ENCODE results near the gene ATG7. TPM values are rescaled to one million over a fixed set of nuclear protein-coding genes. Genes with fewer than 3 reads are reported as not detected.

Gene ATG7
- total RNA-seq, 1 donor from 2014 or later: 55.0 TPM

DNA sequence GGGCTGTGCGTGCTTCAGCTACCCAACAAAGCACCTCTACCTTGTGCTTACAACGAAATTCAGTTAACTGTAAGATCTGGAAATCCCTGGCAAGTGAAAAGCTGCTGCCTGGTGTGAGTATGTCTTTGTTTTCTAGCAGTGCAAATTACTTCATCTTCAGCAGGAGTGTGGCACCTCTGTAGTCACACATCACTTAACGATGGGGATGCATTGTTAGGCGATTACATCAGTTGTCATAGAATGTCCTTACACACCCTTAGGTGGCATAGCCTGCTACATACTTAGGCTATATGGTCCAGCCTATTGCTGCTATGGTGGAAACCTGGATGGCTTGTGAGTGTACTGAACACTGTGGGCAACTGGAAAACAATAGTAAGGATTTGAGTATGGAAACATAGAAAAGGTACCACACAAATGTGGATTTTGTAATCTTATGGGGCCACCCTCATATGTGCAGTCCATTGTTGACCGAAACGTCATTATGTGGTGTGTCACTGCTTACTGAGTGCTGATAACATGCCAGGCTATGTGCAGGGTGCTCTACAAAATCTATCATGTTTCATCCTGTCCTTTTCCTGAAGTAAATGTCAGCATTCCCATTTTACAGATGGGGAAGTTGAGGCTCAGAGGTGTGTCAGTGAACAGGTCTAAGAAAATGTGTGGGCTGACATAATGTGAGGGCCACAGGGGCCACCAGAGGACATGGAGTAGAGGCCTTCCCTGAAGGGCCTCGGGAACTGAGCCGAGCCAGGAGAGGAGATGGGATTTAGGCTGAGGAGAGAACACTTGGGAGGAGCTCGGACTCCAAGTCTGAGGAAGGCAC, 198.0 kb downstream of the ATG7 start:
- intact Hi-C loops (cut with DNase I): no loop called here
- DNase-seq (ENCODE audit: extremely low spot score in 2 of 2): no peak

DNA sequence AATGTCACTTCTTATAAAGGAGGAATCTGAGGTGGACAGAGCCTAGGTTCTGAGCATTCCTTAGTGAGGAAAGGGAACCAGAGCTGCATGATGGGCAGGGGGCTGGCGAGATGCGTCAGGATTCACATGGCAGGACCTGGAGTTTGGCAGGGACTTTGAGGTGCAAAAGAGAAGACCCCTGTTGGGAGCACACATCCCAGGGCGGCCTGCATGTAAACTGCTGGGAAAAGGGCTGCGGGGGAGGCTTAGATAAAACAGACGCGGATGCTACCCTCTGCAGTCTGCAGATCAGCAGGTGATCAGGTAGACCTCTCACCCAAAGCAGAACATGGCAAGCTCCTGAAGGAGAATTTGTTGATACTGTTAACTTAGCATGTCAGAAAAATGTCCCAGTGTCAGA, 203.1 kb downstream of the ATG7 start:
- Histone ChIP-seq H3K4me3 (no peak overlapping the region), H3K9me3 (no peaks in the 10 kb centered on the region), H3K27me3 (no peaks in the 10 kb centered on the region), H3K4me1 (peaks cover 45% of the 10 kb centered on the region), H3K36me3 (no peaks in the 10 kb centered on the region), H3K27ac (no peak overlapping the region)
- TF ChIP-seq, protein P1, sequence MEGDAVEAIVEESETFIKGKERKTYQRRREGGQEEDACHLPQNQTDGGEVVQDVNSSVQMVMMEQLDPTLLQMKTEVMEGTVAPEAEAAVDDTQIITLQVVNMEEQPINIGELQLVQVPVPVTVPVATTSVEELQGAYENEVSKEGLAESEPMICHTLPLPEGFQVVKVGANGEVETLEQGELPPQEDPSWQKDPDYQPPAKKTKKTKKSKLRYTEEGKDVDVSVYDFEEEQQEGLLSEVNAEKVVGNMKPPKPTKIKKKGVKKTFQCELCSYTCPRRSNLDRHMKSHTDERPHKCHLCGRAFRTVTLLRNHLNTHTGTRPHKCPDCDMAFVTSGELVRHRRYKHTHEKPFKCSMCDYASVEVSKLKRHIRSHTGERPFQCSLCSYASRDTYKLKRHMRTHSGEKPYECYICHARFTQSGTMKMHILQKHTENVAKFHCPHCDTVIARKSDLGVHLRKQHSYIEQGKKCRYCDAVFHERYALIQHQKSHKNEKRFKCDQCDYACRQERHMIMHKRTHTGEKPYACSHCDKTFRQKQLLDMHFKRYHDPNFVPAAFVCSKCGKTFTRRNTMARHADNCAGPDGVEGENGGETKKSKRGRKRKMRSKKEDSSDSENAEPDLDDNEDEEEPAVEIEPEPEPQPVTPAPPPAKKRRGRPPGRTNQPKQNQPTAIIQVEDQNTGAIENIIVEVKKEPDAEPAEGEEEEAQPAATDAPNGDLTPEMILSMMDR (IDR thresholded peaks at IDR 0.05): no peak
- TF ChIP-seq POLR2AphosphoS5 (IDR thresholded peaks at IDR 0.05; ENCODE audit: insufficient read depth in 1 of 2, low read depth in 1 of 2): no peak
- TF ChIP-seq POLR2A (IDR thresholded peaks at IDR 0.05): no peak
- intact Hi-C loops (cut with DNase I): no loop called here
- DNase-seq (ENCODE audit: extremely low spot score in 2 of 2): no peak

More for the DNA sequence above, 198.0 kb downstream of the ATG7 start:
- H3K4me3 ChIP-seq: no peak overlapping the region
- H3K36me3 ChIP-seq: no peaks in the 10 kb centered on the region
- no peaks in the 10 kb centered on the region for H3K9me3 ChIP-seq
- H3K27me3 ChIP-seq: no peaks in the 10 kb centered on the region
- peaks cover 19% of the 10 kb centered on the region for H3K4me1 ChIP-seq
- H3K27ac ChIP-seq: no peak overlapping the region
- TF ChIP-seq POLR2AphosphoS5 (IDR thresholded peaks at IDR 0.05; ENCODE audit: insufficient read depth in 1 of 2, low read depth in 1 of 2) (no peak), POLR2A (IDR thresholded peaks at IDR 0.05) (no peak)
- TF ChIP-seq, protein P1 (IDR thresholded peaks at IDR 0.05): no peak

DNA sequence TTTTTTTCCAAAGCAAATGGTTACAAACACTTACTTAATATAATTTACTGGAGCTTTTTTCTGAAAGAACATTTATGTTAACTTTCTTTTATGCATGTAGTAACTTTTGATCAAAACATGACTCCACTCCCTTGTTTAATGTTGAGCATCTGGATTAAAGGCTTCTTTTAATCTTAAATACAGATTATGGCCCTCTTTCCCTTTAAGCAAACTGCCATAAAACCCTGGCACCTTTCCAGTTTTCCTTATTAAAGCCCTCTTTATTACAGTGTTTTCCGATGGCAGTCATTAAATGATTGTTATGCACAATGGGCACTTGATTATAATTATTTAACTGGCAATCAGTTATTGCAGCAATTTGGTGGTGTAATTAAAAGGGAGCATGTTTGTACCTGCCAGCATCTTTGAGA, 204.5 kb downstream of the ATG7 start:
- Histone ChIP-seq H3K9me3 (no peaks in the 10 kb centered on the region), H3K4me1 (peaks cover 60% of the 10 kb centered on the region), H3K27me3 (no peaks in the 10 kb centered on the region), H3K4me3 (no peak overlapping the region), H3K27ac (no peak overlapping the region), H3K36me3 (no peaks in the 10 kb centered on the region)
- intact Hi-C loops (cut with DNase I): no loop called here
- no peak for DNase-seq (ENCODE audit: extremely low spot score in 2 of 2)
- TF ChIP-seq, protein P1 (IDR thresholded peaks at IDR 0.05): no peak
- TF ChIP-seq POLR2AphosphoS5 (IDR thresholded peaks at IDR 0.05; ENCODE audit: insufficient read depth in 1 of 2, low read depth in 1 of 2) (no peak), POLR2A (IDR thresholded peaks at IDR 0.05) (no peak)

DNA sequence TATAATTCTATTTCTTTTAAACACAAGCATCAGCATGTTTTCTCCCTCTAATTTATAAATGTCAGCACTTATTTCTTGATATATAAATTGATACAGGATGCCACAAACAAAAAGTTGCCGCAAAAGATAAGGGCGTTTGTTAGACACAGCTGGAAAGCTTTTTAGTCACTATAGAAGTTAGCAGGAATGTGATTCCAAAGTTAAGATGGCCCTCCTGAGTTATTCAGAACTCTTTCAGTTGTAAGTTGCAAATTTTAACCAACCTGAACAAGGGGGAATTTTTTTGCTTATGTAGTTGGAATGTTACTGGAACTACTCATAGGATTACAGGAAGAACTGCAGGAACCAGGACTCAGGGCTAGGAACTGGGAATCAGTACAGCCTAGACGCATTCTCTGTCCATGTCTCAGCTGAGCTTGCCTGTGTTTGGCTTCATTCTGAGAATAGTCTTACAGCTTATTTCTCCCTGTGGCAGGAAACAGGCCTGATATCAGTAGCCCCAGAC, 205.3 kb downstream of the ATG7 start:
- intact Hi-C loops (cut with DNase I): no loop called here
- no peaks in the 10 kb centered on the region for H3K36me3 ChIP-seq
- peak overlapping the region; percentile 75 for H3K27ac ChIP-seq
- no peaks in the 10 kb centered on the region for H3K9me3 ChIP-seq
- H3K4me3 ChIP-seq: no peak overlapping the region
- H3K27me3 ChIP-seq: no peaks in the 10 kb centered on the region
- no peak for DNase-seq (ENCODE audit: extremely low spot score in 2 of 2)
- TF ChIP-seq POLR2A (IDR thresholded peaks at IDR 0.05) (no peak), POLR2AphosphoS5 (IDR thresholded peaks at IDR 0.05; ENCODE audit: insufficient read depth in 1 of 2, low read depth in 1 of 2) (no peak)
- TF ChIP-seq, protein P1 (IDR thresholded peaks at IDR 0.05): no peak
- H3K4me1 ChIP-seq: peaks cover 66% of the 10 kb centered on the region

DNA sequence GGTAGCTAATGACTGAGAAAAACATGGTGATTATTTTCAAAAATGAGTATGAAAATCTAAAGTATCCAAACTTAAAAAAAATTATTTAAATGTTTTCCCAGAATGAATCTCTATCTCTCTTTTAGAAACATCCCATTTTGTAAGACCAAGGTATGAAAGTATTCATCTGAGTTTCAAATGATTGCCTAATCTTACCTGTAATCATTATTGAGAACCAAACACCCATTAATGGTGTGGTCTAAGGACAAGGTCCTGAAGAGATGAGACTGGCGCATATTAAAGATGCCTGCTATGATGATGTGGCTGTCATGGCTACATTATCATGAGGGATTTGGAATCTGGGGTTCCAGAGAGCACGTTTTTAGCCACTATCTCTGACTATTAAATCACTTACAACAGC, 206.0 kb downstream of the ATG7 start:
- Histone ChIP-seq H3K36me3 (no peaks in the 10 kb centered on the region), H3K4me1 (peaks cover 66% of the 10 kb centered on the region), H3K4me3 (no peak overlapping the region), H3K27me3 (no peaks in the 10 kb centered on the region), H3K27ac (peak overlapping the region; percentile 75), H3K9me3 (no peaks in the 10 kb centered on the region)
- TF ChIP-seq POLR2AphosphoS5 (IDR thresholded peaks at IDR 0.05; ENCODE audit: insufficient read depth in 1 of 2, low read depth in 1 of 2) (no peak), POLR2A (IDR thresholded peaks at IDR 0.05) (no peak)
- TF ChIP-seq, protein P1 (IDR thresholded peaks at IDR 0.05): no peak
- DNase-seq (ENCODE audit: extremely low spot score in 2 of 2): no peak
- intact Hi-C loops (cut with DNase I): no loop called here

All from vagina (tissue), 2 donors.